GM23248 (cell line): ENCODE results near the gene CDH13.

Source experiments
- EZH2 ChIP-seq: fragments of 200-600 bp; sonication (generic); IDR thresholded peaks from 2 replicates; pipeline ENCODE4 v1.6.1; 2018; ENCODE audit warnings: antibody characterized with exemption, mild to moderate bottlenecking; ENCODE audit not compliant: insufficient read depth, poor library complexity, severe bottlenecking
- EZH2phosphoT487 ChIP-seq: fragments of 200-600 bp; sonication (generic); IDR thresholded peaks from 2 replicates; pipeline ENCODE4 v1.6.1; 2018; ENCODE audit warnings: antibody characterized with exemption, moderate library complexity, mild to moderate bottlenecking, low read depth; ENCODE audit not compliant: insufficient read depth

DNA sequence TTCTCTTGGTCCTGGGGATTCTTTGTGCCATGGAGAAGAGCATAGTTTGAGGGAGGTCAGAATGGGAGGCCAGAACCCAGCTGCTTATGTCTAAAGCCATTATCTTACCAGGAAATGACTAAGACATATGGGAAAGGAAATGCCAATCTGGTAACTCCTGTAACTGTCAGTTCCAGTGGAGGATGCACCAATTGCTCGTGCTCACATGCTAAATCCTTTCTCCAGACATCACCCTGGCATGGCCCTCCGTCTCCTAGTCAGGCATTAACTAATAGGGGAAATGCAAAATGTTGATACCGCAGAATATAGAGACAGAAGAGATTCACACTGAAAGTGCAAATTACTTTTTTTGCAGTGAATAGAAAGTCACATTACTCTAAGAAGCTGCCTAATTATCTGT is 925.5 kb downstream of the CDH13 start:
- TF ChIP-seq EZH2 (no peak), EZH2phosphoT487 (no peak)
